HAP-1 (cell line): ENCODE data around the gene MLXIP.

Experiments
- DNase-seq, 2 experiments: peaks; one replicate each; pipeline ENCODE4 v3.0.0-alpha.2; 2016 to 2020; ENCODE audit warnings: low spot score in 2 of 2
- H3K27me3 ChIP-seq: fragments of 250-450 bp; sonication (Bioruptor Pico); 2 replicates; pipeline ENCODE4 v1.5.1; 2020; ENCODE audit warnings: low read depth, mild to moderate bottlenecking, moderate library complexity
- H3K36me3 ChIP-seq: fragments of 250-450 bp; sonication (Bioruptor Pico); replicated peaks from 2 replicates; pipeline ENCODE4 v1.5.1; 2020; ENCODE audit warnings: mild to moderate bottlenecking
- H3K4me1 ChIP-seq: fragments of 250-450 bp; sonication (Bioruptor Pico); 2 replicates; pipeline ENCODE4 v1.5.1; 2020; ENCODE audit warnings: mild to moderate bottlenecking
- H3K4me3 ChIP-seq: fragments of 250-450 bp; sonication (Bioruptor Pico); 2 replicates; pipeline ENCODE4 v1.5.1; 2020; ENCODE audit warnings: mild to moderate bottlenecking, moderate library complexity
- H3K9me3 ChIP-seq: fragments of 250-450 bp; sonication (Bioruptor Pico); 2 replicates; pipeline ENCODE4 v1.5.1; 2020; ENCODE audit warnings: mild to moderate bottlenecking, moderate library complexity
- in situ Hi-C: fragments of 300-500 bp; cut with MboI; formaldehyde crosslinking; loops from 3 replicates; pipeline ENCODE4 v1.14.3; 2020; ENCODE audit warnings: low sequenced_read_pairs, inconsistent platforms, mixed read lengths

The MLXIP gene

DNA sequence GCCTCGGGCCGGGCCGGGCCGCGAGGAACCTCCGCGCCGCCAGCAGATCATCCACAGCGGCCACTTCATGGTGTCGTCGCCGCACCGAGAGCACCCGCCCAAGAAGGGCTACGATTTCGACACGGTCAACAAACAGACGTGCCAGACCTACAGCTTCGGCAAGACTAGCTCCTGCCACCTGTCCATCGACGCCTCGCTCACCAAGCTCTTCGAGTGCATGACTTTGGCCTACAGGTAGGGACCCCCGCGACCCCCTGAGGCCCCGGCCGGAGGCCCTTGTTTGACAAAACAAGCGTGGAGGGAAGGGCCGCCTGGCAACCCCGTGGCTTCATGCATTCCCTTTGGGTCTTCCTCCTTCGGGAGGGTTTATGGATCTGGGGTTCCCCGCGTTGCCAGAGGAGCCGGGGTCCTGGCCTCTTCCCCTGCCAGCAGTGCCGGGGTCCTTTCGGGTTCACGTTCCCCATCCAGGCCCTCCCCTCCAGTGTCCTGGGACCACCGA, 526 bp downstream of the MLXIP start:
- peak in 1 of 2 experiments; percentile 46 for DNase-seq
- Histone ChIP-seq H3K4me1 (peaks cover 19% of the 10 kb centered on the region), H3K36me3 (peaks cover 10% of the 10 kb centered on the region), H3K4me3 (peak overlapping the region; percentile 64), H3K9me3 (no peaks in the 10 kb centered on the region), H3K27me3 (no peaks in the 10 kb centered on the region)
- in situ Hi-C loops: no loop called here

- H3K9me3 ChIP-seq: no peaks in the 10 kb centered on the region
- in situ Hi-C loops: no loop called here
- H3K36me3 ChIP-seq: peaks cover 14% of the 10 kb centered on the region
- H3K27me3 ChIP-seq: no peaks in the 10 kb centered on the region
- H3K4me3 ChIP-seq: peak overlapping the region; percentile 64
- H3K4me1 ChIP-seq: peaks cover 19% of the 10 kb centered on the region
- no peak for DNase-seq
Measured at GRCh38 chr12:122079532-122080081, 1.1 kb downstream of the MLXIP start.

- in situ Hi-C loops: no loop called here
- DNase-seq: peak; percentile 41 to 49
- Histone ChIP-seq H3K27me3 (no peaks in the 10 kb centered on the region), H3K36me3 (peaks cover 22% of the 10 kb centered on the region), H3K4me3 (peak overlapping the region; percentile 64), H3K4me1 (peaks cover 19% of the 10 kb centered on the region), H3K9me3 (no peaks in the 10 kb centered on the region)
Measured at GRCh38 chr12:122080149-122081082, 1.9 kb downstream of the MLXIP start.

- in situ Hi-C loops: no loop called here
- H3K36me3 ChIP-seq: peaks cover 27% of the 10 kb centered on the region
- peak overlapping the region; percentile 64 for H3K4me3 ChIP-seq
- H3K4me1 ChIP-seq: peaks cover 19% of the 10 kb centered on the region
- no peaks in the 10 kb centered on the region for H3K27me3 ChIP-seq
- H3K9me3 ChIP-seq: no peaks in the 10 kb centered on the region
- DNase-seq: no peak
Measured at GRCh38 chr12:122081083-122081696, 2.6 kb downstream of the MLXIP start.

DNA sequence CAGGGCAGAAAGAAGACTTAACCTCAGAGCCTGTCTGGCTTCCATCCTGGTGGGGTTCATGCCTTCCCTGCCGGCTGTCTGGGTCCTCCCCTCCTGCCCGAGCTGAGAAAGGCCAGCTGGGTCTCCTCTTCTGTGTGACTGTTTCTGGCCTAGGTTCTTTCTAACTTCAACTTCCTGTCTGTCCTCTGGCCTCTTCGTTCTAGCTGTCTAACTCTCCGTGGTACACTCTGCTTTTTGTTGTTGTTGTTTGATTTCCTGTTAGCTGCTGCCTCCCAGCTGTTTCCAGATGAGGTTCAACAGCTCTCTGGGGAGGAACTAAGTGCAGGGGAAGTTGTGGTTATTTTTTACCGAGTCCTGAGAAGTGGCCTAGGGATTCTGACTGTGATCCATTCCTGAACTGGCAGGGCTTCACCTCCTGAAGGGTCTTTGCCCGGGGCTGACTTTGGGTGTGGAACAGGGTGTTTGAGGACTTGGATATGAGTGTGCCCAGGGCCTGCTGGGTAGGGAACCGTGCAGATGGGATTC, 3.2 kb downstream of the MLXIP start:
- H3K36me3 ChIP-seq: peaks cover 28% of the 10 kb centered on the region
- H3K4me3 ChIP-seq: peak overlapping the region; percentile 64; the same call in 1 of the 2 replicates
- peaks cover 19% of the 10 kb centered on the region for H3K4me1 ChIP-seq
- DNase-seq: no peak
- H3K27me3 ChIP-seq: no peaks in the 10 kb centered on the region
- in situ Hi-C loops: no loop called here
- no peaks in the 10 kb centered on the region for H3K9me3 ChIP-seq

GRCh38 chr12:122082621-122083356, 4.2 kb downstream of the MLXIP start:
- peaks cover 29% of the 10 kb centered on the region for H3K36me3 ChIP-seq
- peaks cover 18% of the 10 kb centered on the region for H3K4me1 ChIP-seq
- no peak for DNase-seq
- H3K9me3 ChIP-seq: no peaks in the 10 kb centered on the region
- in situ Hi-C loops: no loop called here
- H3K27me3 ChIP-seq: no peaks in the 10 kb centered on the region
- no peak overlapping the region for H3K4me3 ChIP-seq

GRCh38 chr12:122084857-122085405, 6.4 kb downstream of the MLXIP start:
- no peaks in the 10 kb centered on the region for H3K9me3 ChIP-seq
- no peak overlapping the region for H3K4me3 ChIP-seq
- H3K36me3 ChIP-seq: peaks cover 29% of the 10 kb centered on the region
- no peak for DNase-seq
- H3K27me3 ChIP-seq: no peaks in the 10 kb centered on the region
- H3K4me1 ChIP-seq: peaks cover 19% of the 10 kb centered on the region
- in situ Hi-C loops: no loop called here

DNA sequence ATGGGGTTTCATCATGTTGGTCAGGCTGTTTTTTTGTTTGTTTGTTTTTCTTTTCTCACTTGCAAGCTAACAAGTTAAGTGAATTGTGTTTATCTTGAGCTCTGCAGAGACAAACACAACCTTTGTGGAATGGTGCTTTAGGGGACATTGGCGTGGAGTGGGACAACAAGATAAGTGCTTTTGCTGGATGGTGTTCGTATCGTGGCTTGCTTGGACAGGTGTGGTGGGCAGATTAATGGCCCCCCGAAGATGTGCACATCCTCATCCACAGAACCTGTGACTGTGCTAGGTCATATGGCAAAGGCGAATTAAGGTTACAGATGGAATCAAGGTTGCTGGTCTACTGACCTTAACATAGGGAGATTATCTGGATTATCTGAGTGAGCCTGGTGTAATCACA, 7.0 kb downstream of the MLXIP start:
- Histone ChIP-seq H3K4me1 (peaks cover 19% of the 10 kb centered on the region), H3K9me3 (no peaks in the 10 kb centered on the region), H3K36me3 (peaks cover 29% of the 10 kb centered on the region), H3K4me3 (no peak overlapping the region), H3K27me3 (no peaks in the 10 kb centered on the region)
- DNase-seq: no peak
- in situ Hi-C loops: no loop called here

GRCh38 chr12:122086116-122086515, 7.6 kb downstream of the MLXIP start:
- DNase-seq: no peak
- in situ Hi-C loops: no loop called here
- H3K27me3 ChIP-seq: no peaks in the 10 kb centered on the region
- no peaks in the 10 kb centered on the region for H3K9me3 ChIP-seq
- peaks cover 29% of the 10 kb centered on the region for H3K36me3 ChIP-seq
- peaks cover 15% of the 10 kb centered on the region for H3K4me1 ChIP-seq
- no peak overlapping the region for H3K4me3 ChIP-seq

- Histone ChIP-seq H3K4me3 (no peak overlapping the region), H3K4me1 (peaks cover 9% of the 10 kb centered on the region), H3K27me3 (no peaks in the 10 kb centered on the region), H3K9me3 (no peaks in the 10 kb centered on the region), H3K36me3 (peaks cover 29% of the 10 kb centered on the region)
- in situ Hi-C loops: no loop called here
- no peak for DNase-seq
Measured at GRCh38 chr12:122086641-122087285, 8.2 kb downstream of the MLXIP start.

GRCh38 chr12:122087431-122088178, 9.0 kb downstream of the MLXIP start:
- Histone ChIP-seq H3K9me3 (no peaks in the 10 kb centered on the region), H3K36me3 (peaks cover 29% of the 10 kb centered on the region), H3K4me3 (no peak overlapping the region), H3K4me1 (peaks cover 5% of the 10 kb centered on the region), H3K27me3 (no peaks in the 10 kb centered on the region)
- in situ Hi-C loops: no loop called here
- no peak for DNase-seq

- DNase-seq: no peak
- Histone ChIP-seq H3K4me1 (peaks cover 5% of the 10 kb centered on the region), H3K4me3 (no peak overlapping the region), H3K27me3 (no peaks in the 10 kb centered on the region), H3K36me3 (peaks cover 27% of the 10 kb centered on the region), H3K9me3 (no peaks in the 10 kb centered on the region)
- in situ Hi-C loops: no loop called here
Measured at GRCh38 chr12:122088179-122088810, 9.7 kb downstream of the MLXIP start.
